ENCODE data around the gene RREB1. TPM values are rescaled to one million over a fixed set of nuclear protein-coding genes. Genes with fewer than 3 reads are reported as not detected.

Gene RREB1
- total and polyA plus RNA-seq, 2 donors (not counting 3 experiments of a cell fraction or from before 2014, with no cell fraction given): 3.7 to 33.0 TPM

DNA sequence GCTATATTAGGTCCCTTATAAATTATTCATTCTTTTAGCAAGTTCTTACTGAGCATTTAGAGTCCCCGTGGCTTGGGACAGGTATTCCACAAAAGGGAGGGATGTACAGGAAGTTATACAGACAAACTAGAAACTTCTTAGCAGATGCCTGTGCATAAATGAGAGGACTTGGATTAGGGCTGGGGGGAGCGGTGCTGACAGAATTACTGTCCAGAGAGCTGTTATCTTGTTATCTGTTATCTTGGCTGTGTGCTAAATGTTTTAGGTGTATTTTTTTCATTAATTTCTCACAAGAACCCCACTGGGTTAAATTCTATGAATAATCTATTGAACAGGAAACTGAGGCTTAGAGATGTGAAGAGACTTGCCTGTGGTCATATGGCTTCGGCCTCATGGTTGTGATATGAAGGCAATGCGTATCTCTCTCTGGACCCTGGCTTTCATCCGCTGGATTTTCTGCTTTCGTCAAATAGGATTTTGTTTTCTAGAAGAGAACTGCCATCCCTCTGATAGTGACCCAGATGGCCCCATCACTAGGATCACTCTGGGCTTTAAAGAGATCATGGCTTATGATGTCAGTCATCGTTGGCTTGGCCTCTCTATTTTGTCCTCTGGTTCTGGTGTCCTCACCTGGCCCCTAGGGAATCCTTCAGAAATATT lies 32.3 kb upstream of the RREB1 start:
- TF ChIP-seq GATA2 (IDR thresholded peaks at IDR 0.05; ENCODE audit: insufficient read depth, insufficient read length, low read depth, low read length) (no peak), EZH2 (IDR thresholded peaks at IDR 0.05; ENCODE audit: borderline replicate concordance, low read depth, low read length, severe bottlenecking) (no peak), FOS (IDR thresholded peaks at IDR 0.05; ENCODE audit: borderline replicate concordance, insufficient read depth, low read length) (no peak), CTCF (IDR thresholded peaks at IDR 0.05; ENCODE audit: extremely low read depth in 1 of 2, insufficient read depth in 1 of 2, low read depth in 1 of 2, low read length in 2 of 2) (no peak), POLR2AphosphoS5 (IDR thresholded peaks at IDR 0.05; ENCODE audit: insufficient read depth, low read depth, low read length) (no peak), POLR2A (IDR thresholded peaks at IDR 0.05; ENCODE audit: low read depth, low read length) (no peak), MYC (IDR thresholded peaks at IDR 0.05; ENCODE audit: low read depth, low read length) (no peak), JUN (IDR thresholded peaks at IDR 0.05; ENCODE audit: borderline replicate concordance, insufficient read depth, insufficient read length, low read depth) (no peak)
- TF ChIP-seq, protein P1, sequence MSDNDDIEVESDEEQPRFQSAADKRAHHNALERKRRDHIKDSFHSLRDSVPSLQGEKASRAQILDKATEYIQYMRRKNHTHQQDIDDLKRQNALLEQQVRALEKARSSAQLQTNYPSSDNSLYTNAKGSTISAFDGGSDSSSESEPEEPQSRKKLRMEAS (IDR thresholded peaks at IDR 0.05; ENCODE audit: insufficient read depth, insufficient read length): no peak
- no peaks in the 10 kb centered on the region for H3K36me3 ChIP-seq (ENCODE audit: control insufficient read depth in 2 of 2, extremely low read depth in 1 of 2, insufficient read depth in 2 of 2, low read length in 2 of 2)
- H3K4me2 ChIP-seq (ENCODE audit: insufficient read depth, low read length): no peak overlapping the region
- no peaks in the 10 kb centered on the region for H3K9me3 ChIP-seq (replicated peaks; ENCODE audit: control insufficient read depth, insufficient read depth, low read length)
- DNase-seq (ENCODE audit: low read depth, low spot score) (no peak), FAIRE-seq (no peak)
- H3K79me2 ChIP-seq (ENCODE audit: control insufficient read depth, insufficient read depth, low read length): no peaks in the 10 kb centered on the region
- no TSS peak for BruUV-seq (replicated peaks)
- H3K27me3 ChIP-seq (ENCODE audit: control insufficient read depth in 2 of 2, insufficient read depth in 2 of 2, low read length in 2 of 2): no peaks in the 10 kb centered on the region
- no peak overlapping the region for H3K9ac ChIP-seq (replicated peaks; ENCODE audit: extremely low read depth, insufficient read depth, low read length)
- ChIA-PET CTCF (interaction anchor here (0.6 kb wide), 1 partner anchor 167 kb away, joined by 3 read pairs; no protein-coding TSS in a partner anchor), POLR2A (no interaction called here)
- H4K20me1 ChIP-seq (replicated peaks; ENCODE audit: control insufficient read depth, extremely low read depth, insufficient read depth, low read length): no peaks in the 10 kb centered on the region
- no peak overlapping the region for H2AFZ ChIP-seq (ENCODE audit: low read depth, low read length)
- no peaks in the 10 kb centered on the region for H3K9me1 ChIP-seq (replicated peaks; ENCODE audit: control insufficient read depth, extremely low read depth, insufficient read depth, low read length)
- intact Hi-C loops (cut with micrococcal nuclease) (no loop called here), dilution Hi-C loops (cut with MboI; ENCODE audit: extremely low pct_ligation_motif_present, low sequenced_read_pairs) (no loop called here)
- H3K27ac ChIP-seq (ENCODE audit: insufficient read depth, low read depth, low read length): no peak overlapping the region
- no peak overlapping the region for H3K4me3 ChIP-seq (replicated peaks in 1 of 3; ENCODE audit: insufficient read depth in 1 of 3, low read depth in 1 of 3, low read length in 3 of 3)
- H3K4me1 ChIP-seq (ENCODE audit: control insufficient read depth, extremely low read depth, insufficient read depth, low read length): no peaks in the 10 kb centered on the region

Measured in endothelial cell of umbilical vein (primary cell).